MM.1S (cell line): Measurements from ENCODE around the gene PDXK.

Experiments used
- DNase-seq: peaks from one replicate; pipeline ENCODE4 v3.0.0-alpha.2; 2015
- H2AFZ ChIP-seq: fragments of 300-600 bp; sonication (generic); 2 replicates; pipeline ENCODE4 v1.6.0; 2016; ENCODE audit warnings: antibody characterized with exemption, low read length
- H3F3A ChIP-seq: fragments of 300-600 bp; sonication (generic); 2 replicates; pipeline ENCODE4 v1.6.1; 2016; ENCODE audit warnings: mild to moderate bottlenecking, antibody characterized with exemption, low read length, moderate library complexity, mixed read lengths; ENCODE audit not compliant: insufficient read depth
- H3K27ac ChIP-seq: fragments of 300-600 bp; sonication (generic); 2 replicates; pipeline ENCODE4 v1.5.1; 2016; ENCODE audit warnings: mild to moderate bottlenecking, low read length
- H3K27me3 ChIP-seq: fragments of 300-600 bp; sonication (generic); replicated peaks from 2 replicates; pipeline ENCODE4 v1.6.0; 2016; ENCODE audit warnings: low read length; ENCODE audit not compliant: insufficient read depth
- H3K36me3 ChIP-seq: fragments of 300-600 bp; sonication (generic); replicated peaks from 2 replicates; pipeline ENCODE4 v1.6.1; 2016; ENCODE audit warnings: mild to moderate bottlenecking, low read length, mixed read lengths; ENCODE audit not compliant: insufficient read depth
- H3K4me1 ChIP-seq: fragments of 300-600 bp; sonication (generic); 2 replicates; pipeline ENCODE4 v1.6.1; 2016; ENCODE audit warnings: low read length, mixed read lengths
- H3K4me2 ChIP-seq: fragments of 300-600 bp; sonication (generic); 2 replicates; pipeline ENCODE4 v1.6.0; 2016; ENCODE audit warnings: low read depth, low read length
- H3K4me3 ChIP-seq: fragments of 300-600 bp; sonication (generic); 2 replicates; pipeline ENCODE4 v1.5.1; 2016; ENCODE audit warnings: low read length, mixed read lengths
- H3K79me2 ChIP-seq: fragments of 300-600 bp; sonication (generic); 2 replicates; pipeline ENCODE4 v1.6.1; 2016; ENCODE audit warnings: mixed run types, low read length, mixed read lengths
- H3K9ac ChIP-seq: fragments of 300-600 bp; sonication (generic); 2 replicates; pipeline ENCODE4 v1.6.1; 2016; ENCODE audit warnings: low read length, mixed read lengths
- H3K9me2 ChIP-seq: fragments of 300-600 bp; sonication (generic); replicated peaks from 2 replicates; pipeline ENCODE4 v1.6.1; 2016; ENCODE audit warnings: mild to moderate bottlenecking, low read length, mixed read lengths; ENCODE audit not compliant: insufficient read depth
- H3K9me3 ChIP-seq: fragments of 300-600 bp; sonication (generic); replicated peaks from 2 replicates; pipeline ENCODE4 v1.6.1; 2016; ENCODE audit warnings: mild to moderate bottlenecking, low read length, mixed read lengths; ENCODE audit not compliant: insufficient read depth
- H4K20me1 ChIP-seq: fragments of 300-600 bp; sonication (generic); 2 replicates; pipeline ENCODE4 v1.6.1; 2016; ENCODE audit warnings: mild to moderate bottlenecking, low read length, moderate library complexity, mixed read lengths; ENCODE audit not compliant: insufficient read depth
- EZH2 ChIP-seq: fragments of 300-600 bp; sonication (generic); optimal IDR thresholded peaks from 2 replicates; pipeline ENCODE3; 2017; ENCODE audit warnings: low read depth, mild to moderate bottlenecking, antibody characterized with exemption, low read length, mixed read lengths
- EZH2phosphoT487 ChIP-seq: fragments of 300-600 bp; sonication (generic); IDR thresholded peaks from 2 replicates; pipeline ENCODE4 v1.6.1; 2018; ENCODE audit warnings: antibody characterized with exemption, low read length
- TF ChIP-seq, protein P1 (sequence below): fragments of 300-600 bp; sonication (generic); IDR thresholded peaks from 2 replicates; pipeline ENCODE4 v1.5.1; 2016; ENCODE audit warnings: antibody characterized with exemption, low read length, mixed read lengths

PDXK gene

DNA sequence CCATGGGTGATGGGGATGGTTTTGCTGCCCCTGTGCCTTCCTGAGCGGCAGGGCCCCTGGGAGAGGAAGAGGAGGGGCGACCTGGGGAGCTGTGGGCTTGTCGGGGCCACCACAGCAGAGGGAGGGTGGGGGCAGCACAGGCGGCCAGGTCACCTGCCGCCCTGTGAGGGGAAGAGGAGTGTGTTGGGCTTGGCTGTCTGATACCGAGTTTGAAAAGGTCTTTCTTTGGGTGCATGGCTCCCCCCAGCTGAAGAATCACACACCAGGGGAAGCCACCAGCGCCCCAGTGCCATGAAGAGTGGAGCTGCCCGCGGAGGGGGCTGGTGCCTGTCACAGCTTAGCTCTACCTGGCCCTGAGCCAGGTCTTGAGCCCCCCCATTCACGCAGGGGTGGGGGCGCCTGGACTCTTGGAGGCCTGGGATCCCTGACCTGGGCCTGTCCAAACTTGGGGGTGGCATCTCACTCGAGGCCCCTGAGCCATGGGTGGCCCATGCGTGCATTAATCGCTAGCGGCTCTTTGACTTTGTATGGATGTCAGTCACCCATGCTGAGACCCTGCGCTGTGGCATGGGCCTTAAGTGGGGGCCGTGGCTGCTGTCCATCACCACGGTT is 30.8 kb downstream of the PDXK start:
- H3K4me1 ChIP-seq: no peaks in the 10 kb centered on the region
- TF ChIP-seq EZH2: no peak
- TF ChIP-seq, protein P1, sequence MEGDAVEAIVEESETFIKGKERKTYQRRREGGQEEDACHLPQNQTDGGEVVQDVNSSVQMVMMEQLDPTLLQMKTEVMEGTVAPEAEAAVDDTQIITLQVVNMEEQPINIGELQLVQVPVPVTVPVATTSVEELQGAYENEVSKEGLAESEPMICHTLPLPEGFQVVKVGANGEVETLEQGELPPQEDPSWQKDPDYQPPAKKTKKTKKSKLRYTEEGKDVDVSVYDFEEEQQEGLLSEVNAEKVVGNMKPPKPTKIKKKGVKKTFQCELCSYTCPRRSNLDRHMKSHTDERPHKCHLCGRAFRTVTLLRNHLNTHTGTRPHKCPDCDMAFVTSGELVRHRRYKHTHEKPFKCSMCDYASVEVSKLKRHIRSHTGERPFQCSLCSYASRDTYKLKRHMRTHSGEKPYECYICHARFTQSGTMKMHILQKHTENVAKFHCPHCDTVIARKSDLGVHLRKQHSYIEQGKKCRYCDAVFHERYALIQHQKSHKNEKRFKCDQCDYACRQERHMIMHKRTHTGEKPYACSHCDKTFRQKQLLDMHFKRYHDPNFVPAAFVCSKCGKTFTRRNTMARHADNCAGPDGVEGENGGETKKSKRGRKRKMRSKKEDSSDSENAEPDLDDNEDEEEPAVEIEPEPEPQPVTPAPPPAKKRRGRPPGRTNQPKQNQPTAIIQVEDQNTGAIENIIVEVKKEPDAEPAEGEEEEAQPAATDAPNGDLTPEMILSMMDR: no peak
- no peak for TF ChIP-seq EZH2phosphoT487
- H4K20me1 ChIP-seq: no peaks in the 10 kb centered on the region
- no peak overlapping the region for H3K9ac ChIP-seq
- no peak for DNase-seq
- no peaks in the 10 kb centered on the region for H3K9me2 ChIP-seq
- no peak overlapping the region for H3K4me2 ChIP-seq
- H3K36me3 ChIP-seq: peaks cover 55% of the 10 kb centered on the region
- peaks cover 43% of the 10 kb centered on the region for H3K79me2 ChIP-seq
- no peaks in the 10 kb centered on the region for H3K9me3 ChIP-seq
- no peak overlapping the region for H3K27ac ChIP-seq
- no peak overlapping the region for H2AFZ ChIP-seq
- H3F3A ChIP-seq: no peaks in the 10 kb centered on the region
- H3K4me3 ChIP-seq: no peak overlapping the region
- H3K27me3 ChIP-seq: no peaks in the 10 kb centered on the region

DNA sequence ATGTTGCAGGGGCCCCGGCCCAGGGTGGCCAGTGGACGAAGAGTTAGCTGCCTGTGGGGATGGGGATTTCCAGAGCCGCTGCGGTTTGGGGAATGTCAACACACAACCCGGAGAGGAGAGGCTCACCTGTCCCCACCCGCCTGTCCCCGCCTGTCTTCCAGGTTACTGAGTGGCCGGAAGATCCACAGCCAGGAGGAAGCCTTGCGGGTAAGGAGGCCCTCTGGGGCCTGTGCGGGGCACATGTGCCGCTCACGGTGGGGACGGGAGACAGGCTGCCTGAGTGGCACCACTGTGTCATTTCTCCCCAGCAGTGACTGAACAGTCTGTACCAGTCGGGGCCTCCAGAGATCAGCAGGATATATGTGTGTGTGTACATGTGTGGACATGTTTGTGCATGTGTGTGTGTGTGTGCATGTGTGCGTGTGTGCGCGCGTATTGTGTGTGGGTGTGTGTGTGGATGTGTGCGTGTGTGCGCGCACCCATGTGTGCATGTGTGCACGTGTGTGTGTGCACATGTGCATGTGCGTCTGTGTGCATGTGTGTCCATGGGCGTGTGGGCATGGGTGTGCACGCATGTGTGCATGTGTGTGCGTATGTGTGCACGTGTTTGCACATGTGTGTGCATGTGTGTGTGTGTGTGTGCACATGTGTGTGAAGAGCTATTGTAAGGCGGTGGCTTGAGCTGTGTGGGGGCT is 31.6 kb downstream of the PDXK start:
- Histone ChIP-seq H3K4me3 (no peak overlapping the region), H3K9ac (no peak overlapping the region), H4K20me1 (no peaks in the 10 kb centered on the region), H3K36me3 (peaks cover 56% of the 10 kb centered on the region), H3K27ac (no peak overlapping the region), H3K79me2 (peaks cover 43% of the 10 kb centered on the region), H3K27me3 (no peaks in the 10 kb centered on the region), H3K4me2 (no peak overlapping the region), H3K4me1 (no peaks in the 10 kb centered on the region), H2AFZ (no peak overlapping the region), H3K9me2 (no peaks in the 10 kb centered on the region), H3F3A (no peaks in the 10 kb centered on the region), H3K9me3 (no peaks in the 10 kb centered on the region)
- no peak for DNase-seq
- TF ChIP-seq, protein P1: no peak
- TF ChIP-seq EZH2: no peak
- TF ChIP-seq EZH2phosphoT487: no peak

DNA sequence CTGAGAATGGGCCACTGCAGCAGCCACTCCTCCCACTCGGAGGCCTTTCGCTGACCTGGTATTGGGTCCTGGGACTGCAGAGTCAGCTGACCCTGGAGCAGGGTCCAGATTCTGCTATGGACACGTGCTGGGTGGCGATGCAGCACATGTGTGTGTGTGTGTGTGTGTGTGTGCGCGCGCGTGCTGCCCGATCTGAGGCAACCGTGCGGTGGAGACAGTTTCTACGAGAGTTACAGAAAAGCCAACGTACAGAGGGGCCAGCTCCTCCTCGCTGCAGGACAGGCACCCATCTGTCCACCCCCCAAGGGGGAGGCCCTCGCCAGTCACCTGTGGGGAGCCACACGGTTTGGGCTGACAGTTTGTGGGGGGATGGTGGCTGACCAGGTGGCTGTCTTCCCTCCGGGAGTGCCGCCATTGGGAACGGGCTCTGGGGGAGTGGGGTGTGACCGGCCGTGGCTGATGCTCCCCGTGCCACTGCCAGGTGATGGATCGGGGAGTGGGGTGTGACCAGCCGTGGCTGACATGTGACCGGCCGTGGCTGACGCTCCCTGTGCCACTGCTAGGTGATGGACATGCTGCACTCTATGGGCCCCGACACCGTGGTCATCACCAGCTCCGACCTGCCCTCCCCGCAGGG is 33.1 kb downstream of the PDXK start:
- no peak overlapping the region for H3K9ac ChIP-seq
- no peak overlapping the region for H3K4me2 ChIP-seq
- no peak overlapping the region for H3K4me3 ChIP-seq
- H3K9me2 ChIP-seq: no peaks in the 10 kb centered on the region
- no peak overlapping the region for H2AFZ ChIP-seq
- H3K4me1 ChIP-seq: no peaks in the 10 kb centered on the region
- H3K79me2 ChIP-seq: peaks cover 45% of the 10 kb centered on the region
- H3K27me3 ChIP-seq: no peaks in the 10 kb centered on the region
- TF ChIP-seq EZH2phosphoT487: no peak
- no peak for TF ChIP-seq EZH2
- TF ChIP-seq, protein P1: no peak
- H3F3A ChIP-seq: no peaks in the 10 kb centered on the region
- no peaks in the 10 kb centered on the region for H4K20me1 ChIP-seq
- no peak for DNase-seq
- H3K36me3 ChIP-seq: peaks cover 60% of the 10 kb centered on the region
- no peaks in the 10 kb centered on the region for H3K9me3 ChIP-seq
- no peak overlapping the region for H3K27ac ChIP-seq
